ENCODE data around the gene BEND7. TPM values are rescaled to one million over a fixed set of nuclear protein-coding genes. Genes with fewer than 3 reads are reported as not detected.

The BEND7 gene
- total RNA-seq, 1 donor from 2014 or later: 31.1 TPM

GRCh38 chr10:13396369-13396768, 132.4 kb downstream of the BEND7 start:
- TF ChIP-seq CTCF (IDR thresholded peaks at IDR 0.05): no peak
- Histone ChIP-seq H3K4me1 (no peaks in the 10 kb centered on the region), H3K27ac (no peak overlapping the region), H3K9me3 (no peaks in the 10 kb centered on the region), H3K4me3 (no peak overlapping the region), H3K36me3 (no peaks in the 10 kb centered on the region), H3K27me3 (no peaks in the 10 kb centered on the region)
- intact Hi-C loops (cut with DNase I): no loop called here
- ATAC-seq (no peak), DNase-seq (no peak)

DNA sequence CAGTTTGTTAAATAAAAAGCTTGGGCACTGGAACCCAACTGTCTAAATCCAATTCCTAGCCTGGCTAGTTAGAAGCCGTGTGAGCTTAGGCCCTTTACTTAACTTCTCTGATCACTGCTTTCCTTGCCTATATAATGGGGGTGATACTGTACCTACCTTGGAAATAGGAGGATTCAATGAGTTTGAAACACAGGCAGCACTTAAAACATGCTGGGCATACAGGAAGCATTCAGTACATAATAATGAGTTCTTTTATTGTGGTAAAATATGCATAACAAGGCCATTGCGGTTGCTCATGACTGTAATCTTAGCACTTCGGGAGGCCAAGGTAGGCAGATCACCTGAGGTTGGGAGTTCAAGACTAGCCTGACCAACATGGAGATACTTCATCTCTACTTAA, 133.3 kb downstream of the BEND7 start:
- H3K9me3 ChIP-seq: no peaks in the 10 kb centered on the region
- ATAC-seq (no peak), DNase-seq (no peak)
- no peak overlapping the region for H3K4me3 ChIP-seq
- H3K36me3 ChIP-seq: no peaks in the 10 kb centered on the region
- H3K4me1 ChIP-seq: no peaks in the 10 kb centered on the region
- intact Hi-C loops (cut with DNase I): no loop called here
- TF ChIP-seq CTCF (IDR thresholded peaks at IDR 0.05): no peak
- no peak overlapping the region for H3K27ac ChIP-seq
- no peaks in the 10 kb centered on the region for H3K27me3 ChIP-seq

DNA sequence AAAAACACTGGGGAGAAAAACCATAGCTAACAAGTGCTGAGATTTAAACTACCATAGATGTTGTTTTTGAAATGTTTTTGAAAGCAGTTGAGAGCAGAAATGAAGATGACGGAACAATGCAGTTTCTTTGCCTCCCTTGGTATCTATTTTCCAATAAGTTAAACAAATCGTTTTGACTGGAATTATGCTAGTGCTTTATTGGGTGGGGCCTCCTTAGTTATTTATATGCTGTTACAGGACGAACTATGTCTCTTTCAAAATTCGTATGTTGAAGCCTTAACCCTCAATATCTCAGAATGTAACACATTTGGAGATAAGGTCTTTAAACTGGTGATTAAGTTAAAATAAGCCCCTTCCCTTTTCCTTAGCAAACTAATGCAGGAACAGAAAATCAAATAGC, 135.2 kb downstream of the BEND7 start:
- ATAC-seq (no peak), DNase-seq (no peak)
- Histone ChIP-seq H3K4me1 (no peaks in the 10 kb centered on the region), H3K9me3 (no peaks in the 10 kb centered on the region), H3K27me3 (no peaks in the 10 kb centered on the region), H3K27ac (no peak overlapping the region), H3K4me3 (no peak overlapping the region), H3K36me3 (no peaks in the 10 kb centered on the region)
- TF ChIP-seq CTCF (IDR thresholded peaks at IDR 0.05): no peak
- intact Hi-C loops (cut with DNase I): no loop called here

DNA sequence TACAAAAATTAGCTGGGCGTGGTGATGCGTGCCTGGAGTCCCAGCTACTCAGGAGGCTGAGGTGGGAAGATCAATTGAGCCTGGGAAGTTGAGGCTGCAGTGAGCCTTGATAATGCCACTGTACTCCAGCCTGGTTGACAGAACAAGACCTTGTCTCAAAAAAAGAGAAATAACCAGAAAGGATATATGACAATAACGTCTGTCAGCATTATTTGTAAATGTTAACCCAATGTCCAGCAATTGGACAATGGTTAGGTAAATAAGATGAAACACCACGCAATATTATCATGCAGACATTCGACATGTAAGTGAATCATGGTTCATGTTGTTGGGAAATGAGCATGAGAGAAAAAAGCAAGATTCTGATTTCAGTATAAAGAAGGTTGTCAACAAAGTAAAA, 136.1 kb downstream of the BEND7 start:
- no peak overlapping the region for H3K4me3 ChIP-seq
- no peaks in the 10 kb centered on the region for H3K4me1 ChIP-seq
- DNase-seq (no peak), ATAC-seq (no peak)
- H3K36me3 ChIP-seq: no peaks in the 10 kb centered on the region
- no peaks in the 10 kb centered on the region for H3K9me3 ChIP-seq
- no peak for TF ChIP-seq CTCF (IDR thresholded peaks at IDR 0.05)
- H3K27ac ChIP-seq: no peak overlapping the region
- intact Hi-C loops (cut with DNase I): no loop called here
- H3K27me3 ChIP-seq: no peaks in the 10 kb centered on the region

Other genes starting within 250 kb of the BEND7 start
- gene PHYH, start 228.9 kb downstream of the BEND7 start, total RNA-seq: 29.6 TPM
- gene SEPHS1, start 180.7 kb downstream of the BEND7 start, total RNA-seq: 38.9 TPM
- gene PRPF18, start 58.0 kb upstream of the BEND7 start, total RNA-seq: 23.7 TPM

Measured in upper lobe of right lung (tissue), 1 donor.